H1 (cell line): ENCODE results near the gene FGF19. TPM values are rescaled to one million over a fixed set of nuclear protein-coding genes. Genes with fewer than 3 reads are reported as not detected.

Experiments used
- CTCF ChIA-PET: fragments of 300-600 bp; sonication (Branson Sonifier 250); formaldehyde crosslinking; loops from one replicate; lab custom pipeline; 2021; ENCODE audit not compliant: partially characterized antibody; lab: Charles Lee
- POLR2A ChIA-PET: fragments of 300-600 bp; sonication (Branson Sonifier 250); formaldehyde crosslinking; loops from one replicate; lab custom pipeline; 2021; ENCODE audit warnings: inconsistent platforms; ENCODE audit not compliant: partially characterized antibody; lab: Charles Lee
- DNase-seq, 2 experiments: peaks; one replicate each; pipeline versions ENCODE4 v3.0.0 to v3.0.0-alpha.2; 2010 to 2022; ENCODE audit warnings: low spot score in 2 of 2, low read depth in 1 of 2, mixed read lengths in 1 of 2
- FAIRE-seq: peaks from 2 replicates; lab custom pipeline; 2011; peaks lifted over from hg19 to GRCh38; lab: Jason Lieb, UNC
- H2AFZ ChIP-seq: 2 replicates; pipeline ENCODE4 v1.8.1; 2012; ENCODE audit warnings: low read length, inconsistent platforms
- H2AK5ac ChIP-seq: 2 replicates; pipeline ENCODE4 v1.6.1; 2013; ENCODE audit warnings: low read depth, low read length
- H2BK120ac ChIP-seq: replicated peaks from 2 replicates; pipeline ENCODE3; 2013; ENCODE audit warnings: low read depth, low read length, inconsistent platforms
- H2BK12ac ChIP-seq: 2 replicates; pipeline ENCODE4 v1.6.1; 2013; ENCODE audit warnings: low read depth, low read length
- H2BK15ac ChIP-seq: 2 replicates; pipeline ENCODE4 v1.6.1; 2013; ENCODE audit warnings: low read length
- H2BK20ac ChIP-seq: 2 replicates; pipeline ENCODE4 v1.6.1; 2013; ENCODE audit warnings: low read length
- H2BK5ac ChIP-seq: 2 replicates; pipeline ENCODE4 v1.6.1; 2013; ENCODE audit warnings: low read depth, low read length
- H3K14ac ChIP-seq: 2 replicates; pipeline ENCODE4 v1.6.1; 2013; ENCODE audit warnings: inconsistent platforms; ENCODE audit not compliant: insufficient read length
- H3K18ac ChIP-seq: 2 replicates; pipeline ENCODE4 v1.6.1; 2013; ENCODE audit warnings: low read length; ENCODE audit errors: extremely low read depth
- H3K23ac ChIP-seq: 2 replicates; pipeline ENCODE4 v1.6.1; 2013; ENCODE audit warnings: inconsistent platforms; ENCODE audit not compliant: insufficient read length
- H3K23me2 ChIP-seq: 2 replicates; pipeline ENCODE4 v1.6.1; 2013; ENCODE audit warnings: low read depth, low read length
- H3K27ac ChIP-seq: 2 replicates; pipeline ENCODE4 v1.6.1; 2011; ENCODE audit warnings: low read depth, low read length, inconsistent platforms
- H3K27me3 ChIP-seq, 4 experiments: replicated peaks in 1 of 4; 1 replicate in 1 of 4; 2 replicates in 3 of 4; pipeline versions ENCODE4 v1.6.1 to v1.8.1; 2011 to 2013; ENCODE audit warnings: low read length in 3 of 4, mild to moderate bottlenecking in 3 of 4, inconsistent platforms in 2 of 4, mixed read lengths in 2 of 4, moderate library complexity in 1 of 4; ENCODE audit not compliant: control insufficient read depth in 3 of 4, insufficient read depth in 3 of 4; ENCODE audit errors: extremely low read depth in 1 of 4
- H3K36me3 ChIP-seq, 4 experiments: 2 replicates each; pipeline versions ENCODE4 v1.6.1 to v1.8.1; 2011 to 2013; ENCODE audit warnings: mild to moderate bottlenecking in 4 of 4, low read length in 3 of 4, moderate library complexity in 2 of 4, control low read depth in 1 of 4, inconsistent platforms in 1 of 4; ENCODE audit not compliant: insufficient read depth in 4 of 4, control insufficient read depth in 2 of 4
- H3K4ac ChIP-seq: replicated peaks from 2 replicates; pipeline ENCODE3; 2013; ENCODE audit warnings: low read length, low read depth, mixed read lengths, inconsistent platforms; ENCODE audit not compliant: insufficient read length
- H3K4me1 ChIP-seq, 4 experiments: replicated peaks in 1 of 4; 1 replicate in 1 of 4; 2 replicates in 3 of 4; pipeline versions ENCODE4 v1.6.1 to v1.8.1; 2011 to 2013; ENCODE audit warnings: low read length in 3 of 4, inconsistent platforms in 2 of 4, mixed read lengths in 1 of 4; ENCODE audit not compliant: insufficient read depth in 4 of 4, control insufficient read depth in 3 of 4
- H3K4me2 ChIP-seq, 2 experiments: 2 replicates each; pipeline versions ENCODE4 v1.6.1 to v1.8.1; 2011 to 2013; ENCODE audit warnings: low read depth in 2 of 2, low read length in 2 of 2, control low read depth in 1 of 2, inconsistent platforms in 1 of 2, mild to moderate bottlenecking in 1 of 2; ENCODE audit not compliant: insufficient read depth in 1 of 2
- H3K4me3 ChIP-seq, 4 experiments: fragments of 200-600, 300-600 bp in 1 of 4; sonication (generic), shearing (Covaris generic), sonication (Bioruptor Twin) in 1 of 4; 2 replicates each; pipeline versions ENCODE4 v1.5.1 to v1.8.1; 2011 to 2016; ENCODE audit warnings: low read length in 4 of 4, low read depth in 3 of 4, control low read depth in 2 of 4, inconsistent platforms in 2 of 4, mild to moderate bottlenecking in 2 of 4, mixed read lengths in 1 of 4, moderate library complexity in 1 of 4; ENCODE audit not compliant: insufficient read depth in 2 of 4; ENCODE audit errors: extremely low read depth in 1 of 4
- H3K56ac ChIP-seq: replicated peaks from 2 replicates; pipeline ENCODE3; 2013; ENCODE audit warnings: low read depth, mild to moderate bottlenecking, mixed read lengths, low read length, inconsistent platforms; ENCODE audit not compliant: insufficient read length
- H3K79me1 ChIP-seq: 2 replicates; pipeline ENCODE4 v1.6.1; 2013; ENCODE audit warnings: low read depth, low read length, control low read depth
- H3K79me2 ChIP-seq, 2 experiments: 2 replicates each; pipeline versions ENCODE4 v1.6.1 to v1.8.1; 2012 to 2013; ENCODE audit warnings: low read length in 2 of 2, mild to moderate bottlenecking in 2 of 2, inconsistent platforms in 1 of 2; ENCODE audit not compliant: insufficient read depth in 2 of 2, control insufficient read depth in 1 of 2
- H3K9ac ChIP-seq, 4 experiments: replicated peaks in 1 of 4; 1 replicate in 1 of 4; 2 replicates in 3 of 4; pipeline versions ENCODE4 v1.6.1 to v1.8.1; 2011 to 2013; ENCODE audit warnings: low read depth in 3 of 4, low read length in 3 of 4, control low read depth in 2 of 4, mild to moderate bottlenecking in 2 of 4, moderate library complexity in 2 of 4, inconsistent platforms in 1 of 4; ENCODE audit errors: extremely low read depth in 1 of 4
- H3K9me3 ChIP-seq, 2 experiments: 2 replicates each; pipeline versions ENCODE4 v1.6.1 to v1.8.1; 2012 to 2013; ENCODE audit warnings: mild to moderate bottlenecking in 2 of 2, moderate library complexity in 2 of 2, control low read depth in 1 of 2, inconsistent platforms in 1 of 2, low read depth in 1 of 2, low read length in 1 of 2, mixed read lengths in 1 of 2; ENCODE audit not compliant: insufficient read depth in 2 of 2
- H4K20me1 ChIP-seq, 2 experiments: replicated peaks in 1 of 2; 2 replicates each; pipeline versions ENCODE3 to v1.8.1; 2011 to 2013; ENCODE audit warnings: inconsistent platforms in 2 of 2, low read length in 2 of 2, mild to moderate bottlenecking in 1 of 2; ENCODE audit not compliant: insufficient read depth in 2 of 2, control insufficient read depth in 1 of 2
- H4K5ac ChIP-seq: 2 replicates; pipeline ENCODE4 v1.6.1; 2013; ENCODE audit warnings: low read length, low read depth, mixed read lengths, inconsistent platforms; ENCODE audit not compliant: insufficient read length
- H4K8ac ChIP-seq: 2 replicates; pipeline ENCODE4 v1.8.0; 2013; ENCODE audit warnings: mild to moderate bottlenecking, moderate library complexity, low read length, inconsistent platforms; ENCODE audit not compliant: insufficient read depth; ENCODE audit errors: extremely low read depth
- H4K91ac ChIP-seq: replicated peaks from 2 replicates; pipeline ENCODE3; 2013; ENCODE audit warnings: low read length, mixed read lengths, inconsistent platforms; ENCODE audit not compliant: insufficient read length
- FOSL1 ChIP-seq: IDR thresholded peaks from 2 replicates; pipeline ENCODE4 v1.6.1; 2011; ENCODE audit warnings: mild to moderate bottlenecking, low read depth, low read length, moderate library complexity; ENCODE audit not compliant: insufficient read depth
- USF2 ChIP-seq: IDR thresholded peaks from 2 replicates; pipeline ENCODE4 v1.6.1; 2011; ENCODE audit warnings: low read length, improper control_type of control experiment
- WGBS, 2 experiments: shearing (Covaris generic) in 1 of 2; methylation state at CpG; one replicate each; pipeline versions ENCODE4 v1.1.6 to v1.1.7; 2013 to 2015; ENCODE audit warnings: low lambda C conversion rate in 2 of 2, mixed read lengths in 2 of 2, inconsistent platforms in 1 of 2, low coverage in 1 of 2, missing lambda C conversion rate in 1 of 2; ENCODE audit not compliant: insufficient replicate concordance in 2 of 2, insufficient coverage in 1 of 2, insufficient read length in 1 of 2; ENCODE audit errors: extremely low coverage in 1 of 2, missing lambda C conversion rate in 1 of 2; 5-methylcytosine and 5-hydroxymethylcytosine counted together
- polyA plus RNA-seq, 7 experiments: library from polyadenylated mRNA; depleted of rRNA in 3 of 7; stranded (reverse) in 5 of 7; unstranded in 2 of 7; fragments of >200 nt in 5 of 7; fragments of 200-250 nt in 2 of 7; gene quantifications; 1 replicate in 5 of 7; 2 replicates in 1 of 7; 4 replicates in 1 of 7; pipeline versions ENCODE4 v1.2.1 to v1.2.3, GENCODE V29; 2011 to 2013; ENCODE audit warnings: missing spikeins in 2 of 7, mixed read lengths in 2 of 7
- total RNA-seq: library from RNA; stranded (reverse); fragmentation: NEBNext Ultra II Directional; extraction: Animal tissue kit (Norgen Biotek cat#: 25700); gene quantifications from 2 replicates; pipeline ENCODE4 v1.2.1, GENCODE V29; 2021

Gene FGF19
- total and polyA plus RNA-seq, 2 of the 8 experiments (the other 6 are each of a cell fraction or from before 2014, with no cell fraction given) = 9.6 to 14.8 TPM

- ChIA-PET POLR2A (interaction anchor here (0.9 to 2.3 kb wide), 4 partner anchors 7 to 361 kb away, joined by 4 to 13 read pairs (median 4); partner anchors contain the start of gene LTO1), CTCF (interaction anchor here (0.6 to 1.7 kb wide), 3 partner anchors 11 to 206 kb away, joined by 4 to 5 read pairs (median 5); no protein-coding TSS in a partner anchor)
- no peak overlapping the region for H3K23ac ChIP-seq
Observed at GRCh38 chr11:69650081-69650831, 53.6 kb downstream of the FGF19 start.

More at GRCh38 chr11:69650081-69650831, 53.6 kb downstream of the FGF19 start:
- Histone ChIP-seq H3K79me1 (peaks cover 2% of the 10 kb centered on the region), H3K9me3 (no peaks in the 10 kb centered on the region), H2BK15ac (no peak overlapping the region), H2AFZ (no peak overlapping the region), H2BK20ac (no peak overlapping the region), H2BK12ac (no peak overlapping the region), H4K20me1 (peaks cover 18 to 27% of the 10 kb centered on the region in 2 experiments), H3K23me2 (no peaks in the 10 kb centered on the region; the same call in 1 of the 2 replicates), H3K79me2 (peaks cover 0 to 5% of the 10 kb centered on the region in 2 experiments; a peak in 1 of 4 replicates), H4K8ac (peak overlapping the region; percentile 71; the same call in 1 of the 2 replicates), H2BK120ac (no peak overlapping the region), H3K4me1 (peaks cover 0 to 4% (median 0%) of the 10 kb centered on the region in 4 experiments; a peak in 2 of 7 replicates), H3K27me3 (no peaks in the 10 kb centered on the region), H3K4me3 (no peak overlapping the region), H3K36me3 (peaks cover 30 to 87% (median 57%) of the 10 kb centered on the region in 4 experiments), H4K5ac (no peak overlapping the region), H3K18ac (no peak overlapping the region), H3K4ac (no peak overlapping the region), H2AK5ac (no peak overlapping the region), H4K91ac (no peak overlapping the region), H3K9ac (no peak overlapping the region), H3K4me2 (no peak overlapping the region), H2BK5ac (no peak overlapping the region), H3K14ac (no peak overlapping the region), H3K27ac (no peak overlapping the region), H3K56ac (no peak overlapping the region)
- DNase-seq (no peak), FAIRE-seq (no peak)
- WGBS, 2 experiments = 93% methylated on average over 23 of the region's 24 CpGs; no CpG with 5 or more reads in 1 of the 2 experiments
- TF ChIP-seq FOSL1 (no peak), USF2 (no peak)
